A673 (cell line): ENCODE results near the gene AMMECR1. TPM values are rescaled to one million over a fixed set of nuclear protein-coding genes. Genes with fewer than 3 reads are reported as not detected.

Source experiments
- BruUV-seq: library from RNA; stranded (reverse); fragments of 400-500 nt; replicated peaks from 2 replicates; lab custom pipeline; 2021; lab: Mats Ljungman, UMichigan
- CTCF ChIA-PET: fragments of 300-600 bp; sonication (Branson Sonifier 250); formaldehyde crosslinking; loops from one replicate; lab custom pipeline; 2022; ENCODE audit warnings: antibody characterized with exemption; lab: Charles Lee
- POLR2A ChIA-PET: fragments of 300-600 bp; sonication (Branson Sonifier 250); formaldehyde crosslinking; loops from one replicate; lab custom pipeline; 2022; ENCODE audit warnings: antibody characterized with exemption; ENCODE audit not compliant: low non-redundant PET; lab: Charles Lee
- DNase-seq: peaks from one replicate; pipeline ENCODE4 v3.0.0-alpha.2; 2015; ENCODE audit warnings: low spot score
- H3K27ac ChIP-seq: fragments of 200-600 bp; sonication (generic); 2 replicates; pipeline ENCODE4 v1.5.1; 2016; ENCODE audit warnings: mixed run types, low read depth, mild to moderate bottlenecking, mixed read lengths, antibody characterized with exemption, low read length; ENCODE audit not compliant: poor library complexity, severe bottlenecking
- H3K27me3 ChIP-seq: fragments of 200-600 bp; sonication (generic); replicated peaks from 2 replicates; pipeline ENCODE4 v1.6.1; 2017; ENCODE audit warnings: mixed run types, low read depth, mild to moderate bottlenecking, mixed read lengths, antibody characterized with exemption, low read length; ENCODE audit not compliant: insufficient read depth, poor library complexity
- H3K36me3 ChIP-seq: fragments of 200-600 bp; sonication (generic); 2 replicates; pipeline ENCODE4 v1.6.1; 2016; ENCODE audit warnings: mixed run types, mild to moderate bottlenecking, mixed read lengths, antibody characterized with exemption, low read length; ENCODE audit not compliant: insufficient read depth, poor library complexity, severe bottlenecking
- H3K4me1 ChIP-seq: fragments of 200-600 bp; sonication (generic); 2 replicates; pipeline ENCODE4 v1.6.1; 2017; ENCODE audit warnings: mixed run types, mild to moderate bottlenecking, mixed read lengths, antibody characterized with exemption, low read length; ENCODE audit not compliant: insufficient read depth, poor library complexity, severe bottlenecking
- H3K4me3 ChIP-seq: fragments of 200-600 bp; sonication (generic); 2 replicates; pipeline ENCODE4 v1.5.1; 2016; ENCODE audit warnings: low read depth, mixed run types, mild to moderate bottlenecking, mixed read lengths, low read length; ENCODE audit not compliant: poor library complexity, severe bottlenecking
- H3K9me3 ChIP-seq: fragments of 200-600 bp; sonication (generic); 2 replicates; pipeline ENCODE4 v1.6.1; 2016; ENCODE audit warnings: mixed run types, low read depth, mild to moderate bottlenecking, mixed read lengths, antibody characterized with exemption, low read length; ENCODE audit not compliant: poor library complexity, severe bottlenecking
- EZH2 ChIP-seq: fragments of 200-600 bp; sonication (generic); IDR thresholded peaks from 2 replicates; pipeline ENCODE4 v1.6.1; 2017; ENCODE audit warnings: borderline replicate concordance, low read depth, mild to moderate bottlenecking, mixed read lengths, antibody characterized with exemption, low read length; ENCODE audit not compliant: poor library complexity, severe bottlenecking
- intact Hi-C: fragments of 100-400 bp; cut with micrococcal nuclease; formaldehyde crosslinking; loops from one replicate; pipeline ENCODE4 v1.10.0; 2022; ENCODE audit not compliant: unreplicated experiment
- total RNA-seq: library from RNA; stranded (reverse); gene quantifications from 2 replicates; pipeline ENCODE4 v1.2.3, GENCODE V29; 2021
- TF ChIP-seq, protein P1 (sequence below): fragments of 300-800, 200-600 bp; sonication (generic); conservative IDR thresholded peaks from 2 replicates; pipeline ENCODE4 v1.5.1; 2017; ENCODE audit warnings: low read depth, mild to moderate bottlenecking, antibody characterized with exemption, low read length, moderate library complexity, mixed read lengths

AMMECR1 gene
- total RNA-seq, 1 experiment from 2014 or later: 13.0 TPM

DNA sequence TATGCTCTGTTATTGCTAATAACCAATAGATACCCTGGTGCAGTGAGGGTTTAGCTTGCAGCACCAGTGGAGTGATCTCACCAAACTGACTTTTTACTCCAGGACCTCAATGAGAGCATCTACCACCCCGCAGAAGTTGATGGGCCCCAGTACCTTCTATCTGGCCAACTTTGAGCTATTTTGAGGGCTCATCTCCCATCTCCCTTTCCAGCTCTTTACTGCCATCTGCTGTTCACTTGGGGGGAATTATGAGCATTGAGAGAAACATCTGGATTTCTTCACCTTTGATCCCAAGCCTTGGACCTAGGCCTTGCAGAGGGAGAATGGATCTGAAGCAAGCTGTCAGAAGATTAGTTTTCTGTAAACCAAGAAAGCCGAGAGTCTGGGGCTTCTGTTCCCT lies 171.4 kb downstream of the AMMECR1 start:
- no peaks in the 10 kb centered on the region for H3K4me1 ChIP-seq
- no peaks in the 10 kb centered on the region for H3K9me3 ChIP-seq
- peak; percentile 64 for DNase-seq
- no peaks in the 10 kb centered on the region for H3K27me3 ChIP-seq
- ChIA-PET POLR2A (interaction anchor here (0.6 kb wide), 1 partner anchor 23 kb away, joined by 3 read pairs; no protein-coding TSS in a partner anchor), CTCF (interaction anchor here (0.5 to 2.3 kb wide), 14 partner anchors 9 to 1997 kb away, joined by 3 to 24 read pairs (median 4); no protein-coding TSS in a partner anchor)
- H3K27ac ChIP-seq: no peak overlapping the region
- no peak for TF ChIP-seq EZH2
- TF ChIP-seq, protein P1, sequence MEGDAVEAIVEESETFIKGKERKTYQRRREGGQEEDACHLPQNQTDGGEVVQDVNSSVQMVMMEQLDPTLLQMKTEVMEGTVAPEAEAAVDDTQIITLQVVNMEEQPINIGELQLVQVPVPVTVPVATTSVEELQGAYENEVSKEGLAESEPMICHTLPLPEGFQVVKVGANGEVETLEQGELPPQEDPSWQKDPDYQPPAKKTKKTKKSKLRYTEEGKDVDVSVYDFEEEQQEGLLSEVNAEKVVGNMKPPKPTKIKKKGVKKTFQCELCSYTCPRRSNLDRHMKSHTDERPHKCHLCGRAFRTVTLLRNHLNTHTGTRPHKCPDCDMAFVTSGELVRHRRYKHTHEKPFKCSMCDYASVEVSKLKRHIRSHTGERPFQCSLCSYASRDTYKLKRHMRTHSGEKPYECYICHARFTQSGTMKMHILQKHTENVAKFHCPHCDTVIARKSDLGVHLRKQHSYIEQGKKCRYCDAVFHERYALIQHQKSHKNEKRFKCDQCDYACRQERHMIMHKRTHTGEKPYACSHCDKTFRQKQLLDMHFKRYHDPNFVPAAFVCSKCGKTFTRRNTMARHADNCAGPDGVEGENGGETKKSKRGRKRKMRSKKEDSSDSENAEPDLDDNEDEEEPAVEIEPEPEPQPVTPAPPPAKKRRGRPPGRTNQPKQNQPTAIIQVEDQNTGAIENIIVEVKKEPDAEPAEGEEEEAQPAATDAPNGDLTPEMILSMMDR: peak; percentile 72
- no peak overlapping the region for H3K4me3 ChIP-seq
- intact Hi-C loops: loop anchor here (2.0 to 5.0 kb wide), 2 partner anchors 236 to 701 kb away; no protein-coding TSS in a partner anchor
- H3K36me3 ChIP-seq: no peaks in the 10 kb centered on the region
- no TSS peak for BruUV-seq

GRCh38 chrX:110145854-110146253 lies 172.0 kb downstream of the AMMECR1 start:
- Histone ChIP-seq H3K36me3 (no peaks in the 10 kb centered on the region), H3K4me1 (no peaks in the 10 kb centered on the region), H3K4me3 (no peak overlapping the region), H3K27ac (no peak overlapping the region), H3K9me3 (no peaks in the 10 kb centered on the region), H3K27me3 (no peaks in the 10 kb centered on the region)
- DNase-seq: peak; percentile 49
- CTCF ChIA-PET: interaction anchor here (0.5 to 2.3 kb wide), 12 partner anchors 9 to 1761 kb away, joined by 3 to 24 read pairs (median 4); no protein-coding TSS in a partner anchor
- intact Hi-C loops: loop anchor here (2.0 to 5.0 kb wide), 2 partner anchors 235 to 701 kb away; no protein-coding TSS in a partner anchor
- no TSS peak for BruUV-seq
- POLR2A ChIA-PET: interaction anchor here (0.6 kb wide), 1 partner anchor 22 kb away, joined by 3 read pairs; no protein-coding TSS in a partner anchor
- no peak for TF ChIP-seq EZH2
- TF ChIP-seq, protein P1: peak; percentile 70

DNA sequence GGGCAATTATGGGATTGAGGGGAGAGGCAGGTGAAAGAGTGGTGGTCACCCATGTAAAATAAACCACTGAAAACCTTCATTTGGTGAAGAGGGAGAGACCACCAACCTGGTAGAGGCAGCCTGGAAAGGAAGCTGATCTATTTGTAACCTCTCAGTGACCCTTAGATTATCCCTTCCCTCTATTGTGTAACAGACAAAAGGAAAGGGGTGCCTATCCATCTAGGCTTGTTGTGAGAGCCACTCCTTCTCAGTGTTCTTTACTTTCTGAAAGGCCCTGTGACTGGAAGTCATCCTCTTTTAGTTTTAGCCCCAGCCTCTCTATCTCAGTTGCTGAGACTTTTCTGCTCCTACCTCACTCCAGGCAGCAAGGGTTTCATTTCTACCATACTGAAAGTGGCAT lies 172.6 kb downstream of the AMMECR1 start:
- CTCF ChIA-PET: interaction anchor here (2.3 kb wide), 1 partner anchor 266 kb away, joined by 24 read pairs; no protein-coding TSS in a partner anchor
- Histone ChIP-seq H3K27ac (no peak overlapping the region), H3K36me3 (no peaks in the 10 kb centered on the region), H3K27me3 (no peaks in the 10 kb centered on the region), H3K9me3 (no peaks in the 10 kb centered on the region), H3K4me1 (no peaks in the 10 kb centered on the region), H3K4me3 (no peak overlapping the region)
- TF ChIP-seq, protein P1: no peak
- no peak for TF ChIP-seq EZH2
- BruUV-seq: no TSS peak
- no peak for DNase-seq
- intact Hi-C loops: loop anchor here (5.0 kb wide), 1 partner anchor 702 kb away; no protein-coding TSS in a partner anchor
- POLR2A ChIA-PET: no interaction called here

Other genes starting within 250 kb of the AMMECR1 start
- 0.13 and 0.70 TPM in 2 replicates for gene RTL9, start 40.8 kb upstream of the AMMECR1 start, total RNA-seq